Esophagus muscularis mucosa (tissue), 4 donors: ENCODE results near the gene VAMP2. TPM values are rescaled to one million over a fixed set of nuclear protein-coding genes. Genes with fewer than 3 reads are reported as not detected.

ENCODE experiments used
- DNase-seq: peaks from one replicate; pipeline ENCODE4 v3.0.0-alpha.2; 2017; ENCODE audit errors: extremely low spot score
- H3K27ac ChIP-seq, 4 donors: fragments of 200-600 bp; sonication (generic); replicated peaks in 1 of 4; 1 replicate in 3 of 4; 2 replicates in 1 of 4; pipeline ENCODE4 v1.5.1; 2016 to 2019; ENCODE audit warnings: mild to moderate bottlenecking in 1 of 4
- H3K27me3 ChIP-seq, 4 donors: fragments of 200-600 bp; sonication (generic); one replicate each; pipeline versions ENCODE4 v1.5.1 to v1.6.0; 2016 to 2019
- H3K36me3 ChIP-seq, 4 donors: fragments of 200-600 bp; sonication (generic); one replicate each; pipeline ENCODE4 v1.5.1; 2016 to 2019
- H3K4me1 ChIP-seq, 4 donors: fragments of 200-600 bp; sonication (generic); one replicate each; pipeline ENCODE4 v1.5.1; 2016 to 2019
- H3K4me3 ChIP-seq, 4 donors: fragments of 200-600 bp; sonication (generic); 1 replicate in 2 of 4; 2 replicates in 2 of 4; pipeline ENCODE4 v1.5.1; 2016 to 2019; ENCODE audit warnings: mild to moderate bottlenecking in 4 of 4, moderate library complexity in 1 of 4
- H3K9me3 ChIP-seq, 4 donors: fragments of 200-600 bp; sonication (generic); 1 replicate in 3 of 4; 2 replicates in 1 of 4; pipeline ENCODE4 v1.5.1; 2016 to 2019
- CTCF ChIP-seq, 3 experiments: fragments of 200-600 bp in 2 of 3; fragments of 450-650 bp in 1 of 3; sonication (generic) in 2 of 3; IDR thresholded peaks; one replicate each; pipeline ENCODE4 v1.5.1; 2017 to 2019; ENCODE audit warnings: antibody characterized with exemption in 3 of 3, mild to moderate bottlenecking in 2 of 3, moderate library complexity in 1 of 3
- EP300 ChIP-seq: sonication (generic); formaldehyde crosslinking; IDR thresholded peaks from one replicate; pipeline ENCODE4 v1.6.1; 2017; ENCODE audit warnings: antibody characterized with exemption
- POLR2A ChIP-seq: fragments of 450-650 bp; IDR thresholded peaks from one replicate; pipeline ENCODE4 v1.6.1; 2017; ENCODE audit warnings: antibody characterized with exemption, moderate library complexity, mild to moderate bottlenecking, low read depth
- POLR2AphosphoS5 ChIP-seq, 2 donors: sonication (generic); formaldehyde crosslinking; IDR thresholded peaks; one replicate each; pipeline ENCODE4 v1.6.1; 2017; ENCODE audit warnings: antibody characterized with exemption in 2 of 2
- WGBS: methylation state at CpG from one replicate; pipeline ENCODE4 v1.1.5; 2018; 5-methylcytosine and 5-hydroxymethylcytosine counted together
- intact Hi-C: fragments of 100-400 bp; cut with DNase I; formaldehyde crosslinking; loops from one replicate; pipeline ENCODE4 v1.15.1; 2023
- total RNA-seq, 4 donors: library from RNA; depleted of rRNA; stranded (reverse); fragments of >200 nt; gene quantifications; one replicate each; pipeline versions ENCODE4 v1.1.0 to v1.2.1, GENCODE V29; 2016

The VAMP2 gene
- total RNA-seq, 4 donors from 2014 or later: 23.7 to 36.4 (median 33.0) TPM

GRCh38 chr17:8153031-8153451 lies 9.7 kb downstream of the VAMP2 start:
- Histone ChIP-seq H3K4me1 (peaks cover 54 to 60% (median 59%) of the 10 kb centered on the region in 4 donors), H3K36me3 (peaks cover 27 to 35% (median 31%) of the 10 kb centered on the region in 4 donors), H3K27me3 (no peaks in the 10 kb centered on the region), H3K4me3 (peak overlapping the region; percentile 72 to 93 (median 84)), H3K27ac (peak overlapping the region; percentile 94 to 100 (median 100)), H3K9me3 (no peaks in the 10 kb centered on the region)
- intact Hi-C loops: loop anchor here (5.0 kb wide), 1 partner anchor 311 kb away; no protein-coding TSS in a partner anchor
- no peak for DNase-seq
- TF ChIP-seq POLR2A (no peak), POLR2AphosphoS5 (IDR thresholded peaks at IDR 0.05) (no peak), CTCF (IDR thresholded peaks at IDR 0.05) (no peak), EP300 (no peak)
- WGBS: 58% methylated on average over 6 of the region's 7 CpGs

- WGBS: 6% methylated on average over 21 of the region's 42 CpGs
Measured at GRCh38 chr17:8152112-8152775, 10.5 kb downstream of the VAMP2 start, which contains the start of gene PER1. PER1 (minus strand) TSS chr17:8152404; CDS start chr17:8150706, 1,698 bp downstream.

GRCh38 chr17:8151641-8152111 lies 11.1 kb downstream of the VAMP2 start:
- Histone ChIP-seq H3K36me3 (peaks cover 40 to 48% (median 44%) of the 10 kb centered on the region in 4 donors), H3K4me1 (peaks cover 54 to 61% (median 59%) of the 10 kb centered on the region in 4 donors), H3K27ac (peak overlapping the region; percentile 94 to 100 (median 100)), H3K9me3 (no peaks in the 10 kb centered on the region), H3K4me3 (peak overlapping the region; percentile 72 to 93 (median 84)), H3K27me3 (no peaks in the 10 kb centered on the region)
- TF ChIP-seq POLR2A (peak; percentile 54), CTCF (IDR thresholded peaks at IDR 0.05) (no peak), POLR2AphosphoS5 (IDR thresholded peaks at IDR 0.05) (peak in 1 of 2 donors; percentile 26), EP300 (peak; percentile 99)
- intact Hi-C loops: loop anchor here (5.0 kb wide), 1 partner anchor 309 kb away; no protein-coding TSS in a partner anchor
- under 1% methylated on average over 21 of the region's 22 CpGs for WGBS
- peak; percentile 98 for DNase-seq

More at GRCh38 chr17:8152112-8152775, 10.5 kb downstream of the VAMP2 start, which contains the start of gene PER1:
- DNase-seq: peak; percentile 99
- Histone ChIP-seq H3K4me3 (peak within 1 kb of the TSS; percentile 72 to 93 (median 84)), H3K27ac (peak within 1 kb of the TSS; percentile 94 to 100 (median 100)), H3K4me1 (peaks cover 54 to 60% (median 59%) of the 10 kb centered on the region in 4 donors), H3K27me3 (no peaks in the 10 kb centered on the region), H3K9me3 (no peaks in the 10 kb centered on the region), H3K36me3 (peaks cover 35 to 43% (median 39%) of the 10 kb centered on the region in 4 donors)
- intact Hi-C loops: loop anchor here (5.0 kb wide), 1 partner anchor 310 kb away; no protein-coding TSS in a partner anchor
- TF ChIP-seq POLR2A: peak; percentile 97
- peak in 1 of 2 donors; percentile 99 for TF ChIP-seq POLR2AphosphoS5 (IDR thresholded peaks at IDR 0.05)
- peak; percentile 2 for TF ChIP-seq EP300
- peak in 1 of 3 experiments; percentile 7 for TF ChIP-seq CTCF (IDR thresholded peaks at IDR 0.05)

- Histone ChIP-seq H3K9me3 (no peaks in the 10 kb centered on the region), H3K4me3 (peak overlapping the region; percentile 72 to 93 (median 84)), H3K27me3 (no peaks in the 10 kb centered on the region), H3K4me1 (peaks cover 59 to 65% (median 64%) of the 10 kb centered on the region in 4 donors), H3K27ac (peak overlapping the region; percentile 94 to 100 (median 100)), H3K36me3 (peaks cover 45 to 53% (median 49%) of the 10 kb centered on the region in 4 donors)
- DNase-seq: peak; percentile 96
- 0% methylated on average over 10 of the region's 38 CpGs for WGBS
- intact Hi-C loops: loop anchor here (5.0 kb wide), 1 partner anchor 309 kb away; no protein-coding TSS in a partner anchor
- TF ChIP-seq POLR2A: no peak
- TF ChIP-seq EP300: peak; percentile 79
- TF ChIP-seq POLR2AphosphoS5 (IDR thresholded peaks at IDR 0.05): peak in 1 of 2 donors; percentile 100
- TF ChIP-seq CTCF (IDR thresholded peaks at IDR 0.05): peak in 2 of 3 experiments; percentile 4 to 11
Measured at GRCh38 chr17:8151120-8151640, 11.6 kb downstream of the VAMP2 start.
